Measurements from ENCODE around the gene IBA57. TPM values are rescaled to one million over a fixed set of nuclear protein-coding genes. Genes with fewer than 3 reads are reported as not detected.

The IBA57 gene
- total RNA-seq, 2 donors from 2014 or later = 3.5 to 12.2 TPM

- DNase-seq (ENCODE audit: low spot score) = no peak
- Histone ChIP-seq H3K4me3 (no peak overlapping the region), H3K27me3 (replicated peaks; ENCODE audit: insufficient read depth) (no peaks in the 10 kb centered on the region), H3K9me3 (peaks cover 14% of the 10 kb centered on the region), H3K4me1 (ENCODE audit: control insufficient read depth in 1 of 2, low read depth in 2 of 2) (no peaks in the 10 kb centered on the region), H3K36me3 (no peaks in the 10 kb centered on the region), H3K27ac (no peak overlapping the region)
- TF ChIP-seq CTCF (IDR thresholded peaks at IDR 0.05) = no peak
- ATAC-seq (ENCODE audit: insufficient number of reproducible peaks, low FRiP score, low read depth) = no peak
Observed at GRCh38 chr1:228222548-228222947, 56.9 kb downstream of the IBA57 start.

DNA sequence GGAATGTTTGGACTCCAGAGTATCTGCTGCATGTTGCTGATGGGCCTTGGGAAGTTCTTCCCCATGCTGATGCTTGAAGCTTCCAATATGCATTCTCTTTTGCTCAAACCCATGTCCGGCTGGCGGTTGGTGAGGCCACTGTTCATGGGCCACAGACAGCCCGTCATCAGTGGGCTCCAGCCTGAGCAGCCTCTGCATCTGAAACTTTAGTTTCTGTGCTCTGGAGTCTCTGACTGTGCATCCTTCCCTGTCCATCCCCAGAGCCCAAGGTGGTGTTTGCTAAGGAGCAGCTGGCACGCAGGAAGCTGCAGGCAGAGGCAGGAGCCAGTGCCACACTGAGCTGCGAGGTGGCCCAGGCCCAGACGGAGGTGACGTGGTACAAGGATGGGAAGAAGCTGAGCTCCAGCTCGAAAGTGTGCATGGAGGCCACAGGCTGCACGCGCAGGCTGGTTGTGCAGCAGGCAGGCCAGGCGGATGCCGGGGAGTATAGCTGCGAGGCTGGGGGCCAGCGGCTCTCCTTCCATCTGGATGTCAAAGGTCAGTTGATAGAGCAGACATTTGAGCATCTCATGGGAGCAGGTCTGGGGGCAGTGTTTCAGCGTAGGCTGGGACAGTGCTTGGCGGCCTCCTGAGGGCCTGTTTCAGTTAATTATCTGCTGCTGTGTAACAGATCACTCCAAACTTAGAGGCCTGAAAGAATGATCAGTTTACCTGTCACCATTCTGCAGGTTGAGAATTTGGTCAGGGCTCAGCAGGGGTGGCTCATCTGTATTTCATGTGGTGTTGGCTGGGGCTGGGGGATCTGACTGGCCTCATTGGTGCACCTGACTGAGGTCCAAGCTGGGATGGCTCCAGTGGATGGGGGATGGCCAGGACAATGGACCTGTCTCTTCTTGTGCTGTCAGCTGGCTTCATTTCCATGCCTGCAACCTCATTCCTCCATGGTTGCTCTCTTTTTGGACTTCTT, 58.9 kb downstream of the IBA57 start:
- no peak for TF ChIP-seq CTCF (IDR thresholded peaks at IDR 0.05)
- H3K9me3 ChIP-seq = peaks cover 14% of the 10 kb centered on the region

GRCh38 chr1:228225165-228225710, 59.6 kb downstream of the IBA57 start:
- TF ChIP-seq CTCF (IDR thresholded peaks at IDR 0.05) = no peak
- Histone ChIP-seq H3K4me1 (ENCODE audit: control insufficient read depth in 1 of 2, low read depth in 2 of 2) (no peaks in the 10 kb centered on the region), H3K9me3 (peaks cover 14% of the 10 kb centered on the region), H3K36me3 (no peaks in the 10 kb centered on the region), H3K27me3 (replicated peaks; ENCODE audit: insufficient read depth) (no peaks in the 10 kb centered on the region), H3K27ac (no peak overlapping the region), H3K4me3 (no peak overlapping the region)
- DNase-seq (ENCODE audit: low spot score) (no peak), ATAC-seq (ENCODE audit: insufficient number of reproducible peaks, low FRiP score, low read depth) (no peak)

More for the DNA sequence above, 58.9 kb downstream of the IBA57 start:
- Histone ChIP-seq H3K4me3 (no peak overlapping the region), H3K27ac (no peak overlapping the region), H3K36me3 (no peaks in the 10 kb centered on the region), H3K4me1 (ENCODE audit: control insufficient read depth in 1 of 2, low read depth in 2 of 2) (no peaks in the 10 kb centered on the region), H3K27me3 (replicated peaks; ENCODE audit: insufficient read depth) (no peaks in the 10 kb centered on the region)
- ATAC-seq (ENCODE audit: insufficient number of reproducible peaks, low FRiP score, low read depth) (no peak), DNase-seq (ENCODE audit: low spot score) (no peak)

- no peak for DNase-seq (ENCODE audit: low spot score)
- Histone ChIP-seq H3K36me3 (no peaks in the 10 kb centered on the region), H3K27ac (no peak overlapping the region), H3K27me3 (replicated peaks; ENCODE audit: insufficient read depth) (no peaks in the 10 kb centered on the region), H3K4me3 (no peak overlapping the region), H3K4me1 (ENCODE audit: control insufficient read depth in 1 of 2, low read depth in 2 of 2) (no peaks in the 10 kb centered on the region), H3K9me3 (peaks cover 14% of the 10 kb centered on the region)
- TF ChIP-seq CTCF (IDR thresholded peaks at IDR 0.05) = no peak
- ATAC-seq (ENCODE audit: insufficient number of reproducible peaks, low FRiP score, low read depth) = no peak
Observed at GRCh38 chr1:228225740-228226139, 60.1 kb downstream of the IBA57 start.

- ATAC-seq (ENCODE audit: insufficient number of reproducible peaks, low FRiP score, low read depth) = no peak
- TF ChIP-seq CTCF (IDR thresholded peaks at IDR 0.05) = no peak
- H3K9me3 ChIP-seq = peaks cover 14% of the 10 kb centered on the region
- H3K4me1 ChIP-seq (ENCODE audit: control insufficient read depth in 1 of 2, low read depth in 2 of 2) = no peaks in the 10 kb centered on the region
- H3K4me3 ChIP-seq = no peak overlapping the region
- DNase-seq (ENCODE audit: low spot score) = no peak
- no peaks in the 10 kb centered on the region for H3K36me3 ChIP-seq
- no peak overlapping the region for H3K27ac ChIP-seq
- H3K27me3 ChIP-seq (replicated peaks; ENCODE audit: insufficient read depth) = no peaks in the 10 kb centered on the region
Observed at GRCh38 chr1:228226141-228226874, 60.7 kb downstream of the IBA57 start.

All from thoracic aorta (tissue), 2 donors.